Adrenal gland (tissue), 5 donors: ENCODE results near the gene PNPLA7.

Experiments
- CTCF ChIP-seq, 6 experiments: fragments of 450-650 bp in 4 of 6; fragments of 200-600 bp in 2 of 6; sonication (generic) in 1 of 6; IDR thresholded peaks; 1 replicate in 5 of 6; 2 replicates in 1 of 6; pipeline versions ENCODE4 v1.5.1 to v1.8.0; 2016 to 2021; ENCODE audit warnings: antibody characterized with exemption in 6 of 6, mild to moderate bottlenecking in 2 of 6, moderate library complexity in 1 of 6
- POLR2A ChIP-seq, 2 donors: fragments of 450-650 bp; IDR thresholded peaks; one replicate each; pipeline ENCODE4 v1.6.1; 2017; ENCODE audit warnings: antibody characterized with exemption in 2 of 2, mild to moderate bottlenecking in 2 of 2, moderate library complexity in 1 of 2
- donor health status: DM: no; HTN: no; CAD: no.

GRCh38 chr9:137520614-137521404 is 29.4 kb downstream of the PNPLA7 start:
- TF ChIP-seq CTCF (IDR thresholded peaks at IDR 0.05), result no peak
- no peak for TF ChIP-seq POLR2A (IDR thresholded peaks at IDR 0.05)
